Neural crest cell (in vitro differentiated cells): ENCODE measurements around the gene LMOD3. TPM values are rescaled to one million over a fixed set of nuclear protein-coding genes. Genes with fewer than 3 reads are reported as not detected.

ENCODE experiments used
- DNase-seq: peaks from one replicate; pipeline ENCODE4 v3.0.0; 2021; ENCODE audit warnings: low read depth, mixed read lengths, low spot score
- H3K27ac Mint-ChIP-seq: one replicate; pipeline ENCODE4 v1.8.0; 2021; ENCODE audit warnings: mild to moderate bottlenecking, mixed read lengths; ENCODE audit not compliant: unreplicated experiment
- H3K27me3 Mint-ChIP-seq: 2 replicates; pipeline ENCODE4 v1.8.0; 2021; ENCODE audit warnings: low read depth, mild to moderate bottlenecking, mixed read lengths
- H3K36me3 Mint-ChIP-seq: 2 replicates; pipeline ENCODE4 v1.8.0; 2021; ENCODE audit warnings: low read depth, mild to moderate bottlenecking, mixed read lengths
- H3K4me1 Mint-ChIP-seq: 2 replicates; pipeline ENCODE4 v1.8.0; 2021; ENCODE audit warnings: mixed read lengths
- H3K4me3 Mint-ChIP-seq: one replicate; pipeline ENCODE4 v1.8.0; 2021; ENCODE audit warnings: mild to moderate bottlenecking, mixed read lengths
- H3K9me3 Mint-ChIP-seq: 2 replicates; pipeline ENCODE4 v1.8.0; 2021; ENCODE audit warnings: mixed read lengths
- total RNA-seq: library from RNA; stranded (reverse); gene quantifications from 2 replicates; pipeline ENCODE4 v1.2.1, GENCODE V29; 2021
- TF ChIP-seq, protein P1 (sequence below): fragments of 200-600 bp; sonication (generic); conservative IDR thresholded peaks from 2 replicates; pipeline ENCODE4 v1.5.0; 2021; ENCODE audit warnings: antibody characterized with exemption, mild to moderate bottlenecking

The LMOD3 gene
- total RNA-seq, 1 donor from 2014 or later, result 3.8 TPM

DNA sequence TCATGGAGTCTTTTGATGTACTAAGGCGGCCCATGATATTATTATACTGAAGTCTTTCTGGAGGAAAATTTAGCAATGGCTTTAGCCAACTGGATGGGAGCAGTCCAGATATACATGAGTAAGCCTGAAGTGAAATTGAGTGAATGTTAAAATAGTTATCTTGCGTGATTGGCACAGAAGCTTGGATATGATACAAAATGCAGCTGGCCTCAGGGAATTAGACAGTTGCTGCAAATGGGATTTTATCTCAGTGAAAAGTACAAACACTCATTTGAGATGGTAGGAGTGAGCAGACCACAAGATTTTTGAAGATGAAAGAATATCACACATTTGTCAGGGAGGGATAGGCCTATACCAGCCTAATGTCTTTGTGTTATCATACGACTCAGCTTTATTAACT lies 8.9 kb downstream of the LMOD3 start:
- H3K9me3 Mint-ChIP-seq, result no peaks in the 10 kb centered on the region
- H3K4me3 Mint-ChIP-seq, result no peak overlapping the region
- no peaks in the 10 kb centered on the region for H3K27me3 Mint-ChIP-seq
- DNase-seq, result no peak
- H3K4me1 Mint-ChIP-seq, result peaks cover 52% of the 10 kb centered on the region
- H3K27ac Mint-ChIP-seq, result peak overlapping the region; percentile 63
- TF ChIP-seq, protein P1, sequence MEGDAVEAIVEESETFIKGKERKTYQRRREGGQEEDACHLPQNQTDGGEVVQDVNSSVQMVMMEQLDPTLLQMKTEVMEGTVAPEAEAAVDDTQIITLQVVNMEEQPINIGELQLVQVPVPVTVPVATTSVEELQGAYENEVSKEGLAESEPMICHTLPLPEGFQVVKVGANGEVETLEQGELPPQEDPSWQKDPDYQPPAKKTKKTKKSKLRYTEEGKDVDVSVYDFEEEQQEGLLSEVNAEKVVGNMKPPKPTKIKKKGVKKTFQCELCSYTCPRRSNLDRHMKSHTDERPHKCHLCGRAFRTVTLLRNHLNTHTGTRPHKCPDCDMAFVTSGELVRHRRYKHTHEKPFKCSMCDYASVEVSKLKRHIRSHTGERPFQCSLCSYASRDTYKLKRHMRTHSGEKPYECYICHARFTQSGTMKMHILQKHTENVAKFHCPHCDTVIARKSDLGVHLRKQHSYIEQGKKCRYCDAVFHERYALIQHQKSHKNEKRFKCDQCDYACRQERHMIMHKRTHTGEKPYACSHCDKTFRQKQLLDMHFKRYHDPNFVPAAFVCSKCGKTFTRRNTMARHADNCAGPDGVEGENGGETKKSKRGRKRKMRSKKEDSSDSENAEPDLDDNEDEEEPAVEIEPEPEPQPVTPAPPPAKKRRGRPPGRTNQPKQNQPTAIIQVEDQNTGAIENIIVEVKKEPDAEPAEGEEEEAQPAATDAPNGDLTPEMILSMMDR, result no peak
- H3K36me3 Mint-ChIP-seq, result no peaks in the 10 kb centered on the region

DNA sequence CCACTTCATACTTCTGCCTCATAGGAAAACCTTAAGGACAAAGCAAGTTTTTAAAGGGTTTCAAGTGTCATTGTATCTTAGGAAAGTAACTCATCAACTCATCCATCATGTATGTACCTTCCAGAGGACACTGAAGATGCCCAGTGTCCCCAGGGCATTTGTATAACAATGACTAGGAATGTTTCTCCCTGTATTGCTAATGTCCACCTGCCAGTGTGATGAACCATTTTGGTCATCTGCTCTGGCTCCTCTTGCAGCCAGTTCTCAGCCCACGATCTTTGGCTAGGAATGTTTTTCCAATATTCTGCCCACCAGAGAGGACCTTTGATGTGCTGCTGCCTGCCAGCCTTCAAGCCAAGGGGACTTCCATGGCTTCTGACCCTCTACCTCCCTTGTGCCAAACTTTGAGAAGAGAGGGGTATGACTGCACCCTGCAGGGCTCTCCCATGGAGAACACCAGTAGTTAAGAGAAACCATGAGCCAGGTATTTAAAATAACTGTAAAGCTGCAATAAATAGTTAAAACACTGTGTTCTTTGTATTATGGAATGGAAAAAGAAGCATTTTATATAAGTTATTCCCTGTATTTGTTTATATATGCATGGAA lies 11.4 kb downstream of the LMOD3 start:
- no peak for DNase-seq
- Mint-ChIP-seq H3K27ac (peak overlapping the region; percentile 78), H3K4me1 (peaks cover 31% of the 10 kb centered on the region), H3K27me3 (no peaks in the 10 kb centered on the region), H3K36me3 (no peaks in the 10 kb centered on the region), H3K4me3 (no peak overlapping the region), H3K9me3 (no peaks in the 10 kb centered on the region)
- TF ChIP-seq, protein P1, result no peak

DNA sequence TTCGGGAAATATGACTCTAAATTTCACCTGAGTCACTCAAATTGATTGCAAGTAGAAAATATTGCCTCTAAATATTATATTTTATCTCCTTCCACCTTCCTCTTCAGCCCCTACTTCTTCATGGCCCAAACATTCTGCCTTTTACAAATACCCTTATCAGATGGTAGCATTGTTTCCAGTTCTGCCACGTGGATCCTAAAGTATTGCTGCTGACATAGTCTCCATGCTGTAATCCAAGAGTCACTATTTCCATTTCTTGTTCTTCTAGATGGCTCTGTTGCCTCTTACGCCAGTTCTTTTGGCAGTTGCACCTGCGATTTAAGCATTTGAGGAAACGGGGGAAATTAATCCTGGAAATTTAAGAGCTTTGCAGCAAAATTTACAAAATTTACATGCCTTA lies 13.6 kb downstream of the LMOD3 start:
- TF ChIP-seq, protein P1, result no peak
- no peak overlapping the region for H3K27ac Mint-ChIP-seq
- no peaks in the 10 kb centered on the region for H3K9me3 Mint-ChIP-seq
- peaks cover 20% of the 10 kb centered on the region for H3K4me1 Mint-ChIP-seq
- DNase-seq, result no peak
- H3K4me3 Mint-ChIP-seq, result no peak overlapping the region
- no peaks in the 10 kb centered on the region for H3K36me3 Mint-ChIP-seq
- no peaks in the 10 kb centered on the region for H3K27me3 Mint-ChIP-seq

DNA sequence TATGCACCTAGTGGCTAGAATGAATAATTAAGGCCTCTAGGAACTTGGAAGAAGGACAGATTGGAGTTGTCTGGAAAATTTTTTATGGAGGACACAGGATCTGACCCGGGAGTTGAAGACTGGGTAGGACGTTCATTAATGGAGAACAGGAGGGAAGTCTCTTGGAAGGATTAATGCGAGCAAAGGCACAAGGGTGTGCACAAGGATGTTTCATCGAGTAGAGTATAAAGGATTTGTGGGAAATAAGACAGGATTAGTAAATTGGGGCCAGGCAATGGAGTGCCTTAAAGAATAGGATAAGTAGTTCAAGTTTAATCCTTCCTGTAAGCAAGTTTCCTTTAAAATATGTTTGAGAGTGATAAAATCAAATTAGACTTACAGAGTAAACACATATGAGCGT lies 14.6 kb downstream of the LMOD3 start:
- no peaks in the 10 kb centered on the region for H3K27me3 Mint-ChIP-seq
- no peak overlapping the region for H3K27ac Mint-ChIP-seq
- DNase-seq, result no peak
- H3K9me3 Mint-ChIP-seq, result no peaks in the 10 kb centered on the region
- H3K4me3 Mint-ChIP-seq, result no peak overlapping the region
- TF ChIP-seq, protein P1, result no peak
- H3K36me3 Mint-ChIP-seq, result no peaks in the 10 kb centered on the region
- peaks cover 10% of the 10 kb centered on the region for H3K4me1 Mint-ChIP-seq

DNA sequence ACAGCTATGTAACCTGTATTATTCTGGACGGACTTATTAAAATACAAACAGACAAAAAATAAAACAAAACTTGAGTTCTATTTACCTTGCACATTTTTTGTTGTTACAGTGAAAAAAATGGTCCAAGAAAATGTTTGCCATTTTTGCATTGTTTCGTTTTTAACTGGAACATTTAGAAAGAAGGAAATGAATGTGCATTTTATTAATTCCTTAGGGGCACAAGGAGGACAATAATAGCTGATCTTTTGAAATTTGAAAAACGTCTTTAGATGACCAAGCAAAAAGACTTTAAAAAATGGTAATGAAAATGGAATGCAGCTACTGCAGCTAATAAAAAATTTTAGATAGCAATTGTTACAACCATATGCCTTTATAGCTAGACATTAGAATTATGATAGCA lies 17.1 kb downstream of the LMOD3 start:
- Mint-ChIP-seq H3K4me3 (no peak overlapping the region), H3K4me1 (peaks cover 5% of the 10 kb centered on the region), H3K36me3 (peaks cover 7% of the 10 kb centered on the region), H3K27me3 (no peaks in the 10 kb centered on the region), H3K9me3 (no peaks in the 10 kb centered on the region), H3K27ac (no peak overlapping the region)
- TF ChIP-seq, protein P1, result no peak
- DNase-seq, result no peak
